Esophagus (tissue), 2 donors: Measurements from ENCODE around the gene MAPK1. TPM values are rescaled to one million over a fixed set of nuclear protein-coding genes. Genes with fewer than 3 reads are reported as not detected.

Source experiments
- H3K27ac ChIP-seq, 2 donors: one replicate each; pipeline ENCODE4 v1.5.1; 2013; ENCODE audit warnings: low read depth in 2 of 2, mild to moderate bottlenecking in 2 of 2, inconsistent platforms in 1 of 2, low read length in 1 of 2, moderate library complexity in 1 of 2
- H3K27me3 ChIP-seq, 2 donors: one replicate each; pipeline ENCODE4 v1.6.1; 2013; ENCODE audit warnings: low read length in 2 of 2, control low read depth in 1 of 2, mild to moderate bottlenecking in 1 of 2; ENCODE audit not compliant: insufficient read depth in 2 of 2, control insufficient read depth in 1 of 2
- H3K36me3 ChIP-seq, 2 donors: one replicate each; pipeline ENCODE4 v1.6.1; 2013; ENCODE audit warnings: low read length in 1 of 2; ENCODE audit not compliant: control insufficient read depth in 2 of 2, insufficient read depth in 2 of 2
- H3K4me1 ChIP-seq, 2 donors: one replicate each; pipeline ENCODE4 v1.6.1; 2013; ENCODE audit warnings: low read length in 1 of 2; ENCODE audit not compliant: control insufficient read depth in 2 of 2, insufficient read depth in 2 of 2
- H3K4me3 ChIP-seq, 2 donors: one replicate each; pipeline ENCODE4 v1.5.1; 2013; ENCODE audit warnings: low read length in 2 of 2, mild to moderate bottlenecking in 2 of 2, low read depth in 1 of 2, moderate library complexity in 1 of 2
- H3K9me3 ChIP-seq, 2 donors: one replicate each; pipeline ENCODE4 v1.6.1; 2013; ENCODE audit warnings: mild to moderate bottlenecking in 2 of 2, low read depth in 1 of 2, low read length in 1 of 2, moderate library complexity in 1 of 2; ENCODE audit not compliant: control insufficient read depth in 2 of 2, insufficient read depth in 1 of 2
- WGBS, 2 donors: extraction: QIAGEN DNeasy Blood & Tissue Kit; methylation state at CpG; one replicate each; pipeline ENCODE4 v1.1.7; 2013; 5-methylcytosine and 5-hydroxymethylcytosine counted together
- polyA plus RNA-seq, 2 donors: library from polyadenylated mRNA; stranded (reverse); fragments of 200-250 nt; gene quantifications; one replicate each; pipeline ENCODE4 v1.2.3, GENCODE V29; 2013
- donor health status: healthy with polysubstance abuse.
- donor health status: Bipolar disorder and iron deficiency.

Gene MAPK1
- polyA plus RNA-seq, 2 donors = 10.0 to 17.4 TPM

DNA sequence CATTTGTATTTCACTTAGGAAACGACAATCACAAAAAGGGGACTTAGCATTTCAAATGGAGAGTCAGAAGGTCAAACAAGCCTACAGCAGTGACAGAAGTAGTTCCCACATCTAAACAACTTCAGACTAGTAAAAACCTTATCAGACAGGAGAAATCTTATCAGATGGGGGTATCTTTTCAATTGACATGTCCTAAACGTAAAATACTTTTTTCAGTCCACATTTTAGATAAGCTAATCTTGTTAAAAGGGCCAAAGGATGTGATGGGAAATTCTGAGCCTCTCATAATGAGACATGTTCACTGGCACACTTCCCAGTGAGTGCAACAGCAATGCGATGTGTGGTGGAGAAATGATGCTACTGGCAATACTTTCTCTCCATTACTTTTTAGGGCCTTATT lies 2.4 kb downstream of the MAPK1 start:
- no peak overlapping the region for H3K4me3 ChIP-seq
- H3K27ac ChIP-seq = no peak overlapping the region
- H3K36me3 ChIP-seq = no peaks in the 10 kb centered on the region
- H3K4me1 ChIP-seq = peaks cover 3 to 7% of the 10 kb centered on the region in 2 donors
- H3K27me3 ChIP-seq = no peaks in the 10 kb centered on the region
- H3K9me3 ChIP-seq = no peaks in the 10 kb centered on the region
- WGBS, 2 donors = 19 to 20% methylated on average over 3 of the region's 3 CpGs

DNA sequence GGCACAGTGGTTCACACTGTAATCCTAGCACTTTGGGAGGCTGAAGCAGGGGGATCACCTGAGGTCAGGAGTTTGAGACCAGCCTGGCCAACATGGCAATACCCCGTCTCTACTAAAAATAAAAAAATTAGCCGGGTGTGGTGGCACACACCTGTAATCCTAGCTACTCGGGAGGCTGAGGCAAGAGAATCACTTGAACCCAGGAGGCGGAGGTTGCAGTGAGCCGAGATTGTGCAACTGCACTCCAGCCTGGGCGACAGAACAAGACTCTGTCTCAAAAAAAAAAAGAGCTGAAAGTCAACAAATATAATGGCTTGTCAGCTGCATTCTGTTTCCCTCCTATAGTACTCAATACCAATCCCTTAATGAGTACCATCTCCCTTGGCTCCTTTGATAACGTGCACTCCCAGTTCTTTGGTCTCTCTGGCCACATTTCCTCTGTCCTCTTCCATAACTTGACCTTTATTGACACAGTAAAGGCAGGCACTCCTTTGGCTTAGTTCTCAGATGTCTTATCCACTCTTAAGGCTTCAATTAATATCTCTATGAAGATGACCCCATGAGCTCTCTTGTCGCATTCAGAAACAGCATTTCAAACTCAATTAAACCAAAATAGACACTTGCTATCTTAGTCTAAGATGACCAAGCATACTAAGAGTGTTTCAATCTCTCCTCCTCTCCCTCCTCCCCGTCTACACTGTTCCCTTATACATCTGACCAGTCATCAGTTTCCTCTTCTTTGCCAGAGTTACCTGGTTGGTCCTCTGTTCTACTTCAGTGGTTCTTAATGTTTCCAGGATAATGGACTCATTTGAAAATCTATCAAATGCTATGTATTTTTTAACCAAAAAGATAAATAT lies 4.8 kb downstream of the MAPK1 start:
- H3K27me3 ChIP-seq = no peaks in the 10 kb centered on the region
- 85 to 87% methylated on average over 9 of the region's 9 CpGs for WGBS, 2 donors
- no peak overlapping the region for H3K4me3 ChIP-seq
- peaks cover 6 to 10% of the 10 kb centered on the region in 2 donors for H3K4me1 ChIP-seq
- H3K27ac ChIP-seq = no peak overlapping the region
- H3K9me3 ChIP-seq = no peaks in the 10 kb centered on the region
- no peaks in the 10 kb centered on the region for H3K36me3 ChIP-seq

- no peaks in the 10 kb centered on the region for H3K9me3 ChIP-seq
- no peaks in the 10 kb centered on the region for H3K36me3 ChIP-seq
- no peak overlapping the region for H3K27ac ChIP-seq
- H3K27me3 ChIP-seq = no peaks in the 10 kb centered on the region
- no peak overlapping the region for H3K4me3 ChIP-seq
- H3K4me1 ChIP-seq = peaks cover 6 to 10% of the 10 kb centered on the region in 2 donors
These were observed 5.6 kb downstream of the MAPK1 start for GRCh38 chr22:21861851-21862250.

GRCh38 chr22:21861264-21861848 lies 6.1 kb downstream of the MAPK1 start:
- 66 to 77% methylated on average over 3 of the region's 3 CpGs for WGBS, 2 donors
- H3K36me3 ChIP-seq = no peaks in the 10 kb centered on the region
- peak overlapping the region in 1 of 2 donors; percentile 89 for H3K27ac ChIP-seq
- no peaks in the 10 kb centered on the region for H3K27me3 ChIP-seq
- H3K4me3 ChIP-seq = no peak overlapping the region
- H3K4me1 ChIP-seq = peaks cover 6 to 10% of the 10 kb centered on the region in 2 donors
- no peaks in the 10 kb centered on the region for H3K9me3 ChIP-seq

DNA sequence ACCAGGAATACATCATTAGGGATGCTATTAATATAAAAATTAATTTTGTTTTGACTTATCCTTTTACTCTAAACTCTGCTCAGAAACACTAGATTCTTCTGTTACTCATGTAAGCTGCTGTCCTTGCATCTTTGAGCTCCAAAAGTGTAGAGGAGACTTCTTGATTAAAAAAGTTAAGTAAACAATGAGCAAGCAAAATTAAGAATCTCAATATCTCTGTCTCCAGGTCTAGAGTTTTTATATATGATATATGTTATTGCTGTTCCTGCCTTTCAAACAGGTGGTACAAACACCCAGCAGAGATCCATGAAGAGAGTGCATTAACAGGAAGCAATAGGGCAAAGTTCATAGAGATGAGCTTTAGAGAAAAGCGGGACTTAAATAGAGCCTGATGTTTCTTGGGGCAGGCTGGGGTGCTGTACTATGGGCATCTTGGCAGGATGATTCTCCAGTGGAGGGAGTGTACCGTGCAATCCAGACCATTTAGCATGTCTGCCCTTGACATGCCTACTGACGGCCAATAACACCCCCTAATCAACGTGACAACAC lies 6.9 kb downstream of the MAPK1 start:
- Histone ChIP-seq H3K4me3 (no peak overlapping the region), H3K36me3 (no peaks in the 10 kb centered on the region), H3K27ac (no peak overlapping the region), H3K27me3 (no peaks in the 10 kb centered on the region), H3K9me3 (no peaks in the 10 kb centered on the region), H3K4me1 (peaks cover 6 to 13% of the 10 kb centered on the region in 2 donors)
- WGBS, 2 donors = 76 to 77% methylated on average over 4 of the region's 4 CpGs

GRCh38 chr22:21858025-21858764 lies 9.2 kb downstream of the MAPK1 start:
- H3K27ac ChIP-seq = peak overlapping the region in 1 of 2 donors; percentile 7

DNA sequence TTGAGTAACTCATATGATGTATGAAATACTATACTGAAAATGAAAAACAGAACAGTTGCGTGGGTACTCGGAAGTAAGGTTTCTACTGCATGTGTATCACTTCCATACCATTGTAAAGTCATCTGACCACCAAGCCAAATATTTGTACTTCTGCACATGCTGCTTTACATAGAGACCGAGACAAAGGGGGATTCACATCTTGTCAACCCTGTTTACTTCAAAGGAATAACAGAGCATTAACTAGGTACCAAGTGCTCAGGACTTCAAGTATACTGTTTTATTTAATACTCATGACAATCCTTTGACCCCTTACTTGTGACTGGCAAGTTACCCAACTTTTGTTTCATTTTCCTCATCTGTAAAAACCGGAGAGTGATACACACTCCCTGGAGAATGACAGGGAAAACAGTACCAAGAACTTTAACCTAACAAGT lies 9.9 kb downstream of the MAPK1 start:
- Histone ChIP-seq H3K4me1 (peaks cover 6 to 13% of the 10 kb centered on the region in 2 donors), H3K27me3 (no peaks in the 10 kb centered on the region), H3K36me3 (no peaks in the 10 kb centered on the region), H3K27ac (no peak overlapping the region), H3K4me3 (no peak overlapping the region), H3K9me3 (no peaks in the 10 kb centered on the region)
- WGBS, 2 donors = 52 to 61% methylated on average over 4 of the region's 4 CpGs

More at GRCh38 chr22:21858025-21858764, 9.2 kb downstream of the MAPK1 start:
- H3K27me3 ChIP-seq = no peaks in the 10 kb centered on the region
- H3K36me3 ChIP-seq = no peaks in the 10 kb centered on the region
- peaks cover 6 to 13% of the 10 kb centered on the region in 2 donors for H3K4me1 ChIP-seq
- no peaks in the 10 kb centered on the region for H3K9me3 ChIP-seq
- H3K4me3 ChIP-seq = no peak overlapping the region
- whole genome bisulfite sequencing, 2 donors = 66 to 80% methylated on average over 4 of the region's 4 CpGs

GRCh38 chr22:21856868-21857267 lies 10.6 kb downstream of the MAPK1 start:
- Histone ChIP-seq H3K9me3 (no peaks in the 10 kb centered on the region), H3K4me1 (peaks cover 6 to 13% of the 10 kb centered on the region in 2 donors), H3K27me3 (no peaks in the 10 kb centered on the region), H3K27ac (no peak overlapping the region), H3K4me3 (no peak overlapping the region), H3K36me3 (no peaks in the 10 kb centered on the region)
- WGBS, 2 donors = 88 to 94% methylated on average over 8 of the region's 8 CpGs

GRCh38 chr22:21856197-21856596 lies 11.2 kb downstream of the MAPK1 start:
- peaks cover 6 to 9% of the 10 kb centered on the region in 2 donors for H3K4me1 ChIP-seq
- no peak overlapping the region for H3K4me3 ChIP-seq
- 91 to 95% methylated on average over 10 of the region's 10 CpGs for WGBS, 2 donors
- no peaks in the 10 kb centered on the region for H3K27me3 ChIP-seq
- no peak overlapping the region for H3K27ac ChIP-seq
- no peaks in the 10 kb centered on the region for H3K36me3 ChIP-seq
- no peaks in the 10 kb centered on the region for H3K9me3 ChIP-seq
